Fibroblast of the aortic adventitia (primary cell): ENCODE results near the gene TRAF3IP1. TPM values are rescaled to one million over a fixed set of nuclear protein-coding genes. Genes with fewer than 3 reads are reported as not detected.

Experiments used
- DNase-seq: peaks from one replicate; pipeline ENCODE4 v3.0.0-alpha.2; 2010; ENCODE audit warnings: low read depth
- H3K4me3 ChIP-seq: 2 replicates; pipeline ENCODE4 v1.5.1; 2011; ENCODE audit warnings: low read depth, mild to moderate bottlenecking, control low read depth, low read length, moderate library complexity
- CTCF ChIP-seq: IDR thresholded peaks from 2 replicates; pipeline ENCODE4 v1.5.1; 2011; ENCODE audit warnings: mild to moderate bottlenecking, low read length, control low read depth, inconsistent platforms; ENCODE audit not compliant: insufficient read depth
- total RNA-seq: library from RNA; depleted of rRNA; stranded (reverse); fragments of >200 nt; gene quantifications from 2 replicates; pipeline ENCODE4 v1.2.3, GENCODE V29; 2012; ENCODE audit warnings: low replicate concordance

Gene TRAF3IP1
- total RNA-seq, 1 donor, result 8.4 TPM

GRCh38 chr2:238422285-238422684, 102.0 kb downstream of the TRAF3IP1 start:
- DNase-seq, result no peak
- TF ChIP-seq CTCF, result no peak
- H3K4me3 ChIP-seq, result no peak overlapping the region

- no peak for TF ChIP-seq CTCF
- no peak for DNase-seq
Observed at GRCh38 chr2:238422940-238423339, 102.6 kb downstream of the TRAF3IP1 start.

GRCh38 chr2:238423561-238424312, 103.4 kb downstream of the TRAF3IP1 start:
- no peak overlapping the region for H3K4me3 ChIP-seq
- TF ChIP-seq CTCF, result no peak
- DNase-seq, result no peak

More at GRCh38 chr2:238422940-238423339, 102.6 kb downstream of the TRAF3IP1 start:
- H3K4me3 ChIP-seq, result no peak overlapping the region

- TF ChIP-seq CTCF, result no peak
- no peak overlapping the region for H3K4me3 ChIP-seq
- peak; percentile 88 for DNase-seq
Observed at GRCh38 chr2:238424313-238424700, 104.0 kb downstream of the TRAF3IP1 start.

GRCh38 chr2:238425505-238425978, 105.2 kb downstream of the TRAF3IP1 start:
- DNase-seq, result no peak
- TF ChIP-seq CTCF, result no peak
- H3K4me3 ChIP-seq, result no peak overlapping the region

- no peak for TF ChIP-seq CTCF
- peak overlapping the region; percentile 94 for H3K4me3 ChIP-seq
- DNase-seq, result peak; percentile 71
Observed at GRCh38 chr2:238425979-238426567, 105.8 kb downstream of the TRAF3IP1 start.
